GM12892 (cell line): ENCODE data around the gene CCDC188.

Experiments
- POLR2A ChIP-seq: IDR thresholded peaks from 2 replicates; pipeline ENCODE4 v1.6.1; 2011; ENCODE audit warnings: low read depth, low read length, control low read depth
- POLR2AphosphoS5 ChIP-seq: IDR thresholded peaks from 2 replicates; pipeline ENCODE4 v1.6.1; 2011; ENCODE audit warnings: low read depth, low read length, control low read depth
- TAF1 ChIP-seq: IDR thresholded peaks from 2 replicates; pipeline ENCODE4 v1.6.1; 2011; ENCODE audit warnings: low read depth, mild to moderate bottlenecking, control low read depth, low read length, borderline replicate concordance

DNA sequence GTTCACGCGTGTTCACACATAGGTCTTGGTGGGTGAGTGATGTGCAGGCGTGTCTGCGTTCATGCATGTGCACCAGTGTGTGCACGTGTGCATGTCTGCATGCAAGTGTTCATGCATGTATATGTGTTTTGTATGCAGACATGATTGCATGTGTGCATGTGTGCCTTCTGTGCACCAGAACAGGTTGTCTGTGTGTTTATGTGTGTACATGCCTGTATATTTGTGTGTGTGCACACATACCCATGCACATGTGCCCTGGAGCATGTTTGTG is 14.3 kb downstream of the CCDC188 start:
- no peak for TF ChIP-seq TAF1
- TF ChIP-seq POLR2AphosphoS5 = no peak
- no peak for TF ChIP-seq POLR2A
